Right ventricle myocardium superior (tissue), 1 donor: ENCODE results near the gene CD83. TPM values are rescaled to one million over a fixed set of nuclear protein-coding genes. Genes with fewer than 3 reads are reported as not detected.

ENCODE experiments used
- ATAC-seq: fragments of 200-7000 bp; cut with Tn5 transposase; one replicate; pipeline ENCODE4 v1.9.1; 2020; ENCODE audit warnings: mild to moderate bottlenecking; ENCODE audit not compliant: poor library complexity
- DNase-seq: peaks from one replicate; pipeline ENCODE4 v3.0.0-alpha.2; 2020
- intact Hi-C: fragments of 100-400 bp; cut with DNase I; formaldehyde crosslinking; loops from one replicate; pipeline ENCODE4 v1.11.2; 2022
- total RNA-seq: library from RNA; stranded (reverse); fragmentation: NEBNext Ultra II Directional; extraction: Animal tissue kit (Norgen Biotek cat#: 25700); gene quantifications from one replicate; pipeline ENCODE4 v1.2.1, GENCODE V29; 2021
- donor health status: DM: no; HTN: yes; CAD: no; lungs with severe emphysema.

Gene CD83
- total RNA-seq, 1 donor from 2014 or later, result 1.6 TPM

GRCh38 chr6:14174226-14174625 lies 56.7 kb downstream of the CD83 start:
- ATAC-seq (no peak), DNase-seq (no peak)
- intact Hi-C loops, result no loop called here

DNA sequence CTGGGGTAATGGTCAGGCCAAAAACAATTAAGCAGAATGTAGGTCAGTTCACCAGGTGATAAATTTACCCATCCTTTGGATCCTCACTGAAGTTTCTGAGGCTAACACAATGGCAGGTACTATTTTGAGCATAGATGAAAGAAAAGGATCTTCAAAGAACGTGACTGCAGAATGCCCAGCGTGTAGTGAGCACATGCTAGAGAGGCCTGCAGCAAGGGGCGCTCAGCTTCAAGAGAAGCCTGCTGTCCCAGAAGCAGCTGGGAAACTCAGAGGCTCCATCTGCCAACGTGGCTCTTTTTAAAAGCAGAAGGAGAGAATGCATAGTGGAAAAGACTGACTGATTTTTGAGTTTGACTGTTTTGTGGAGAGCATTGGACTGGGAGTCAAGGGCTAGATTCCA lies 57.4 kb downstream of the CD83 start:
- ATAC-seq (no peak), DNase-seq (no peak)
- intact Hi-C loops, result no loop called here

GRCh38 chr6:14176429-14176828 lies 58.9 kb downstream of the CD83 start:
- no peak for DNase-seq
- intact Hi-C loops, result no loop called here
- no peak for ATAC-seq

- intact Hi-C loops, result no loop called here
- no peak for ATAC-seq
Measured at GRCh38 chr6:14177413-14178082, 60.0 kb downstream of the CD83 start.

DNA sequence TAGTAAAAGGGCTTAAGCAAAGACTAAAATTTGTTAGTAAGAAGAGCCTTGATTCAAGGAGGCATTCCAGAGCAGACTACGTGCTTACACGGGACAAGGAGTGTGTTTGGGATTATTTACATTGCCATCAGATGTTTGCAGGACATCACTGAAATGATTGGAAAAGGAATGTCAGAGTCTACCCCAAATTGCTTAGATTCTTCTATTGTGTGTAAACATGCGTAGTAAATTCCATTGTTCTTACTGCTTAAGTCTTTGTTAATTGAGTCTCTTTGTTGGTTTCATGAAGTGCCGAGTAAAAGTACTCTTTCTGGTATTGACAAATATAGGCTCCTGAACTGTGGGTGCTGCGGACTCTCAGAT lies 60.5 kb downstream of the CD83 start:
- DNase-seq (no peak), ATAC-seq (no peak)
- intact Hi-C loops, result no loop called here

More at GRCh38 chr6:14177413-14178082, 60.0 kb downstream of the CD83 start:
- DNase-seq, result no peak

DNA sequence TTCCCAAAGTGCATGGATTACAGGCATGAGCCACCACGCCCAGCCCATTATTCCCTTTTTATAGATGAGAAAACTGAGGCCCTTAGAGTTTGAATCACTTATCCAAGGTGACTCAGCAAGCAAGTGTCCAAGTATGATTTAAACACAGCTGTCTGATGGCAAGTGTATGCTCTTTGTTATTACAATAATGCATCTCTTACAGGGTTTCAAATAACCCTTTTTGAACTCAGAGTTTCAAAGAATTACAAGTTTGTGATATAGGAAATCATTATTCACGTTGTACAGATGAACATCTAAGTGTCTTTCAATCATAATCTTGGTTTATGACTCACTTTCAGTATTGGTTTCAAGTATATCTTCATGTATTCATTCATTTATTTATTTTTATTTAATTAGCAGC lies 63.0 kb downstream of the CD83 start:
- ATAC-seq (no peak), DNase-seq (no peak)
- intact Hi-C loops, result no loop called here

- DNase-seq (no peak), ATAC-seq (no peak)
- intact Hi-C loops, result no loop called here
Measured at GRCh38 chr6:14182916-14183315, 65.3 kb downstream of the CD83 start.

Other genes with a start within 250 kb of the CD83 start
- not detected for gene RNF182, start 192.8 kb upstream of the CD83 start, total RNA-seq